UCSD-AML1 (cell line): ENCODE results near the gene DACH1.

Source experiments
- DNase-seq: peaks from one replicate; lab custom pipeline; 2025; ENCODE audit not compliant: unreplicated experiment; lab: John Stamatoyannopoulos, UW

Gene DACH1

GRCh38 chr13:71632721-71633120 is 234.3 kb downstream of the DACH1 start:
- DNase-seq = no peak

- DNase-seq = no peak
Observed at GRCh38 chr13:71632206-71632605, 234.8 kb downstream of the DACH1 start.

- no peak for DNase-seq
Observed at GRCh38 chr13:71629167-71629566, 237.8 kb downstream of the DACH1 start.

- DNase-seq = no peak
Observed at GRCh38 chr13:71626421-71627117, 240.4 kb downstream of the DACH1 start.

- no peak for DNase-seq
Observed at GRCh38 chr13:71625694-71626093, 241.3 kb downstream of the DACH1 start.

GRCh38 chr13:71624653-71625600 is 242.1 kb downstream of the DACH1 start:
- DNase-seq = no peak

- DNase-seq = no peak
Observed at GRCh38 chr13:71621174-71622124, 245.6 kb downstream of the DACH1 start.

GRCh38 chr13:71619096-71619495 is 247.9 kb downstream of the DACH1 start:
- DNase-seq = no peak

GRCh38 chr13:71618159-71618558 is 248.8 kb downstream of the DACH1 start:
- DNase-seq = no peak

GRCh38 chr13:71617265-71617664 is 249.7 kb downstream of the DACH1 start:
- DNase-seq = no peak

- DNase-seq = no peak
Observed at GRCh38 chr13:71613066-71613745, 253.8 kb downstream of the DACH1 start.

GRCh38 chr13:71611292-71611691 is 255.7 kb downstream of the DACH1 start:
- no peak for DNase-seq

GRCh38 chr13:71610876-71611275 is 256.1 kb downstream of the DACH1 start:
- no peak for DNase-seq

- DNase-seq = no peak
Observed at GRCh38 chr13:71609271-71609670, 257.7 kb downstream of the DACH1 start.

GRCh38 chr13:71607575-71607974 is 259.4 kb downstream of the DACH1 start:
- DNase-seq = no peak

GRCh38 chr13:71606818-71607217 is 260.2 kb downstream of the DACH1 start:
- DNase-seq = no peak

GRCh38 chr13:71605744-71606143 is 261.3 kb downstream of the DACH1 start:
- DNase-seq = no peak

- no peak for DNase-seq
Observed at GRCh38 chr13:71603255-71603654, 263.7 kb downstream of the DACH1 start.

GRCh38 chr13:71602344-71602743 is 264.7 kb downstream of the DACH1 start:
- no peak for DNase-seq

- DNase-seq = no peak
Observed at GRCh38 chr13:71597150-71597549, 269.9 kb downstream of the DACH1 start.
